GF-D8 (cell line): ENCODE measurements around the gene AGRN.

Source experiments
- DNase-seq: peaks from one replicate; lab custom pipeline; 2025; lab: John Stamatoyannopoulos, UW

The AGRN gene

GRCh38 chr1:1081311-1082238 lies 61.7 kb downstream of the AGRN start:
- DNase-seq = no peak

DNA sequence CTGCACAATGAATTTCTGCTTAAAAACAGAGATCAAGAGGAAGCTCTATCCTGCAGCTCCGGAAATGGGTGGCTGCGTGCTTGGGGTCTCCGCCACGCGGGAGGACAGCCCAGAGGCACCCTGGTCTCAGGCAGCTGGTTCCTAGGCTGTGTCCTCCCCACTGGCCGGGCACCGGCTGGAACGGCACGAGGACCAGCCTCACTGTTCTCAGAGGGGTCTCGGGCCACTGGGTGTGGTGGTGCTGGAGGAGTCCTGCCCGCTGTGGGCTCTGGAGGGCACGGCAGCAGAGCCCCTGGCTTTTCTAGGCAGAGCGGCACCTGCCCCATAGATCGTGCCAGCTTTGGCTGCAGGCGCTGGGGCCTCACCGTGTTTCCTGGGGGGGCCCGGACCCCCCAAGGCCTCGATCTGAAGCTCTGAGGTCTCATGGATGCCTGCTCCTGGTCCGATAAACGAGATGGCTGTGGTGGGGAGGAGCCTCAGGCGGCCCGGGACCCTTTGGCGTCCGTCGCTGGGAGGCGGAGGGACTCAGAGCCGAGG lies 62.4 kb downstream of the AGRN start:
- no peak for DNase-seq

DNA sequence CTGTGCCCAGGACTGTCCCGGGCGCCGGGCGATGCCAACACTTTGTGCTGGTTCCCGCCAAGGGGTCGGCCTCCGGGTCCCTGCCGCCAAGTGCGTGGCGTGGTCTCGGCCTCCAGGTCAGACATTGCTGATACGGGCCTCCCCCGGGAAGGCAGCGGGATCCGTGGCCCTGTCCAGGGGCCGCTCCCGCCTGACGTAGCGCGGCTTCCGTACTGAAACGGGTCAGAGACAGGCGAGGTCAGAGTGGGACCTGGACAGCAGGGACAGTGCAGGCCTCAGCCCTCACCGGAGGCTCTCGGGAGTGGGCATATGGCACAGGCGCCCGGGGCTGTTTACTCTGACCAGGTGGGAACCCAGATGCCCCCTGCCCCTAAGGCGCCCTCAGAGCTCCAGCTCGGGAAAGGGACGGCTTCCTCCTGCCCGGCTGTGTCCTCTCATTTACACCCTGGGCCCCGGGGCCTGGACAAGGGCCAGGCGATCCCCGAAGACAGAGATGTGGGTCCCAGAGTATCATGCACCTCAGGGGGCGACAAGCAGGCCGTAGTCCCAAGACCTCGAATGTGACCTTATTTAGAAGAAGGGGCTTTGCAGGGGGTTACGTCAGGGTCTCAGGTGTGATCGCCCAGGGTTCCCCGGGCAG lies 63.0 kb downstream of the AGRN start:
- DNase-seq = no peak

- DNase-seq = no peak
Observed at GRCh38 chr1:1083416-1084371, 63.8 kb downstream of the AGRN start.

- DNase-seq = no peak
Observed at GRCh38 chr1:1084372-1085170, 64.7 kb downstream of the AGRN start.

DNA sequence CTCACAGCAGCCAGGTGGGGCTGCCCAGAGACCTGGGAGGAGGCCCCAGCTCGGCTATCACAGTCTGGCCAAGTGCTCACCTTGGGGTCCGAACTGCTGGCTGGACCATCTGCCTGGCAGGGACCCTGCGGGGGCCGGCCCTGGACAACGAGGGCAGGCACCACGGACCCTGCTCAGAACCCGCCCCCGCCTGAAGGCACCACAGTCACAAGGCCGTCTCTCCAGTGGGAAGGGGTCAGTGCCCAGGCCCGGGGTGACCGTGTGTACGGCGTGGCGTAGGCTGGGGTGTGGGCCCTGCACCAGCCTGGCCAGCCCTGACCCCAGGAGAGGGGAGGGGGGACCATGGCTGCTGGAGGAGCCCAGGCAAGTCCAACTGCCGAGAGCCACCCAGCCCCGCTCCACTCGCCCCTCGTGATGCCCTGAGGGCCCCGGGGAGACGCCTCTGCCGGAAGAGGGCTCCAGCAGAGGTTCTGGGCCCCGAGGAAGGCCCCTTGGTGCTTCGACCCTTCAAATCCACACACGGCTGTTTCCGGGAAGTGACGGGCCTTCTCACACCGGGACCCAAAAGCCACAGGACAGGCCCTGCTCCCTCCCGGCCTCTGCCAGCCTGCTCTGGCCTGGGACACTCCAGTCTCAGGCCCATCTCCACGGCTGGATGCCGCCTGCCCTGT lies 65.4 kb downstream of the AGRN start:
- DNase-seq = no peak

- DNase-seq = no peak
Observed at GRCh38 chr1:1085911-1086841, 66.3 kb downstream of the AGRN start.

GRCh38 chr1:1086911-1087341 lies 67.0 kb downstream of the AGRN start:
- DNase-seq = no peak

- DNase-seq = no peak
Observed at GRCh38 chr1:1087351-1088028, 67.6 kb downstream of the AGRN start.

DNA sequence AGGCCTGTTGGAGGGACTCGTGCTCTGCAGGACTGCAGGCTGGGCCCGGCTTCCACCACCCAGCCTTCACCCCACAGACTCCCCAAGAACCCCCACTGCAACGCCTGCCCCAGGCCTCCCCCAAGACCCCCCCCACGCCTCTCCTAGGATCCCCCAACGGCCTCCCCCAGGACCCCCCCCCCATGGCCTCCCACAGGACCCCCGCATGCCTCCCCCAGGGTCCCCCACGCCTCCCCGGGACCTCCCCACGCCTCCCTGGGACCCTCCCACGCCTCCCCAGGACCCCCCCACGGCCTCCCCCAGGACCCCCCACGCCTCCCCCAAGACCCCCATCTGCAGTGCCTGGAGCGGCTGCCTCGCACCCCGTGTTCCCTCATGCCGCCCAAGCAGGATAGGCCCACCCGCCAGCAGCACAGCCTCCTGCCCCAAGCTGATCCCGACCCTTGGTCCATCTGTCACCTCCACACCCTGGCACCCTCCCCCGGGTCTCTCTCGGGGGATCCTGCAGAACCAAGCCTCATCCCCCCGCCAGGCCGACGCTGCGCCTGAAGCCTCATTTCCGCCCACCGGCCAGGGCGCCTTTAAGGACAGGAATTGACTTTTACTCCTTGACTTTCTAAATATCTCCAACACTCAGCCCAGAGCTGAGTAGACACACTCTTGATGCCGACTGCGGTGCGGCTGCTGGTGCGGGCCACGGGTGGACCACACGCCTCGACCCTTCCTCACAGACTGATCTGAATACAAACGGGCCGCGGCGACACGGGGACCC lies 68.3 kb downstream of the AGRN start:
- no peak for DNase-seq

- no peak for DNase-seq
Observed at GRCh38 chr1:1088801-1089680, 69.1 kb downstream of the AGRN start.

DNA sequence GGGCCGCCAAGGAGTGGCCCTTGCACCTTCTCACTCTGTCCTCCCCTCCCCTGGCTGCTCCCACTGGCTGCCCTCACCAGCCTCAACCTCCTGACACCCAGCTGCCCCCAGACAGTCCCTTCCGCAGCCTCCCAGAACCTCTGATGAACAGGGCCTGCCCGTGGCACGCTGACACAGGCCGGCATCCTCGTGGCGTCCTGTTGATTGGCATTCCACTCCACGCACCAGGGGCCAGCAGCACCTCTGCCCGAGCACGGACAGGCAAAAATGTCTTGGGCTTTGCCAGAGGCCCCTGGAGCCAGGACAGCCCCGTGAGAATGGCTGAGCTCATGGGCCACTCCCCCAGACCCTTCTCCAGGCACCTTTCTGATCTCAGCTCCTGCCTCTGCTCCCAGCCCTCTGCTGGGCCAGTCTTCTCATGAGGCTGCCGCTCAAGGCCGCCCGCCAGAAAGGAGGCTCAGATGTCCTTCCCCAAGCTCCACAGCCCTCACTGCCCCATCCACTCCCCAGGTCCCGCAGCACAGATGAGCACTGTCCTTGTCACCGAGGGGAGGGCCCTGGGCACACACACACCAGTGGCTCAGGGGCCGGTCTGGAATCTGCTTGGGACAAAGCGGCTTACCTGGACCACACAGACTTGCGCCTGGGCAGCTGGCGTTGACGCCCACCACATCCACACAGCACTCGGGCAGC lies 70.0 kb downstream of the AGRN start:
- DNase-seq = no peak

- no peak for DNase-seq
Observed at GRCh38 chr1:1090424-1091343, 70.8 kb downstream of the AGRN start.

DNA sequence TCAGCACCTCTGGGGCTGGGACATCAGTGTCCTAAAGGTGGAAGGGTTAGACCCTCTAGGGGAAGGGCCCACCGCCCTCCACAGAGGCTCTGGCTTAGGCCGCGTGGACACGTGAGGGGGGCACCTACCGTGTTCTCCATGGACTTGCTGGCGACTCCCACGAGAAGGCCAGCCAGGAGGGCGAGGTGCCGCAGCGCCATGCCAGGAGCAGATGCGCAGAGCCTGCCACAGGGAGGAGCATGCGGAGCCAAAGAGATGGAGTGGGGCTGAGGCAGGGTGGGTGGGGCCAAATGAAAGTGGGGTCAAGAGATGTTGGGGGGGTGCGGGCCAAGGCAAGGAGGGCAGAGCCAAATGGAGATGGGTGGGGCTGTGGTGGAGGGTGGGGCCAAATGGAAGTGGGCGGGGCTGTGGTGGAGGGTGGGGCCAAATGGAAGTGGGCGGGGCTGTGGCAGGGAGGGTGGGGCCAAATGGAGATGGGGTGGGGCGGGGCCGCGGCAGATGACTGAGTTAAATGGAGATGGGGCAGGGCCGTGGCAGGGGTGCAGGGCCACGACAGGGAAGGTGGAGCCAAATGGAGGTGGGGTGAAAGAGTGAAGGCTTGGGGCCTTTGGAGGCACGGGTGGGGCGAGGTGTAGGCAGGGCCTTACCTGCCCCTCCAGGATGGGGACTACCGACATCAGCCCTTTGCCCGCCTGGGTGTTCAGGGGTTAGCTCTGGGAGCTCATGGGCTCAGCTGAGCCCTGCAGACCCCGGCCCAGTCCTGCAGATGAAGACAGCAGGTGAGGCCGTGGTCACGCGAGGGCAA lies 71.6 kb downstream of the AGRN start:
- no peak for DNase-seq
